GM03348 (cell line): ENCODE measurements around the gene UBAP1.
"Not testable (repeated sequence)": the region's sequence is repeated elsewhere in the genome, so short reads cannot be mapped to it uniquely, and the experiment has no call there.

ENCODE experiments used
- DNase-seq: peaks from one replicate; pipeline ENCODE4 v3.0.0; 2012; ENCODE audit warnings: low spot score

Gene UBAP1

DNA sequence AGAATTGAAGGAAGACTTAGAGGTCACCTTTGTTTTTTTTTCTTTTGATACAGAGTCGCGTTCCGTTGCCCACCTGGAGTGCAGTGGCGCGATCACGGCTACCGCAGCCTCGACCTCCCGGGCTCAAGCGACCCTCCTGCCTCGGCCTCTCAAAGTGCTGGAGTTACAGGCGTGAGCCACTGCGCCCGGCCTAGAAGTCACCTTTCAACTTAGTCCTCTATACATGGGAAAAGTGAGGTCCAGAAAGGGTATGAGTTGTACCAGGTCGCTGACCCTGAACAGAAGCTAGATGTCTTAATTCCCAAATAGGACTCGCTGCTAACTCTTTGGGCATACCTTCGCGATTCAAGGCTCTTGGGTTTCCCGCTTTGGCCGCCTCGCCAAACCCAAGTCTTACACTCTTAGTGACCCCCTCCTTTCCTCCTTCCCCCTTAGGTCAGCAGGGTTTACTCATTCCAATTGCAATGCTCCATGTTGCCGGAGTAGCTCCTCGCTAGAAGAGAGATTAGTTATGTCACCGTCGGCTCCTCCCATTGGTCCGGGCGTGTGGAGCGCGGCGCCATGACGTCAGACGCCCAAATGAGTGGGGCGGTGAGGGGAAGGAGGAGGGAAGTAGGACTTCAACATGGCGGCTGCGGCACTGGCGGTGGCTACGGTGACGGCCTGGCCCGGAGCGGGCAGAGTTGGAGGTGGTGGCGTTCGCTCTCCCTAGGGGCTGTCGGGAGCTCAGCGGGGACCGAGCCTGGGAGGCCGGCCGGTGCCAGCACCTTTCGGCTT lies at the start of gene UBAP1:
Gene UBAP1, plus strand, starts transcription at position 608 of the 777 bp plus-strand sequence. CDS start 41,872 bp downstream, outside the sequence.
- peak; percentile 97 for DNase-seq

DNA sequence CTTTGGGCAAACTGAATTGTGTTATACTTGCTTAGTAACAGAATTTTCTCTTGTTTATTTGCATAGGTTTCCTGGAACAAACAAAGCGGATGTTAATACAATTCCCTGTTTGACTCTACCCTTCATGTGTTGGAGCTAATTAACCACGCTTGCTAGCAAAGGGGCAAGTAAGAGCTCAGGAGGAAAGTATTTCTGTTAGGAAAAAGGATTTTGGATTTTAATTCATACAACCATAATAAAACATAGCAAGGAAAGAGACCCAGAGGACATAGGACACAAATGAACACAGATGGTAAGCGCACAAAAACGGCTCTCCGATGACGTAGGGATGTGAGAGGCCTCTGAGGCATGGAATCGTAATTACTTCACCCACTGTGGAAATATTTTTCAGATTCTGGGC lies 47.3 kb upstream of the UBAP1 start:
- DNase-seq = no peak

GRCh38 chr9:34133436-34133949 lies 45.4 kb upstream of the UBAP1 start:
- no peak for DNase-seq

GRCh38 chr9:34134521-34134920 lies 44.3 kb upstream of the UBAP1 start:
- no peak for DNase-seq

GRCh38 chr9:34138644-34139043 lies 40.2 kb upstream of the UBAP1 start:
- DNase-seq = not testable (repeated sequence)

GRCh38 chr9:34139477-34140146 lies 39.2 kb upstream of the UBAP1 start:
- DNase-seq = peak; percentile 86

DNA sequence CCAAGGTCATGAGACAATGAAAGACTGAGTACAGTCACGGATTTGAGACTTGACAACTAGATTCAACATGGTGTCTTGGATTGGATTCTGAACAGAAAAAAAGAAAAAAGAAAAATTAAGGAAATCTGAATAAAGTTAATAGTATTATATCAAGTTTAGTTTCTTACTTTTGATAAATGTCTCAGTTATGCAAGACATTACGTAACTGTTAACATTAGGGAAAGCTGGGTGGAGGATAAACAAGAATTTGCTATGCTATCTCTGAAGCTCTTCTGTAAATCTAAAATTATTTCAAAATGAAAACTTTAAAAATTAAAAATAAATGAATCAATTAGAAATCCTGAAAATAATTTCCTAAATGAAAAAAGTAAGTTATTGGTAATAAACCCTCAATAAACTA lies 38.0 kb upstream of the UBAP1 start:
- DNase-seq = no peak

GRCh38 chr9:34143116-34143515 lies 35.7 kb upstream of the UBAP1 start:
- DNase-seq = no peak

DNA sequence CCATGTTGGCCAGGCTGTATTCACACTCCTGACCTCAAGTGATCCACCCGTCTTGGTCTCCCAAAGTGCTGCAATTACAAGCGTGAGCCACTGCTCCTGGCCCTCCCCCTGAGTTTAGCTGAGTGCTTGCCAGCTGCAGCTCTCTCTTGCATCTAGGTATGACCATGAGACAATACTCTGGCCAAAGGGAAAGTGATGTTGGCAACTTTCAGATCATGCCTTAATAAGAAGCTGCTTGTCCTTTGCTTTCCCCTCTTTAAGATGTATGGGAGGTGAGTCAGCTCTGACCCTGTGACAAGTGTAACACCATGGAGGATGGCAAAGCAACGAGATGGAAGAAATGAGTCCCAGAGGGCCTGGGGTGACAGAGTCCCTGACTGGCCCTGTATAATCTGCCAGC lies 33.7 kb upstream of the UBAP1 start:
- DNase-seq = no peak

GRCh38 chr9:34151398-34151797 lies 27.4 kb upstream of the UBAP1 start:
- no peak for DNase-seq

- no peak for DNase-seq
These were observed 24.8 kb upstream of the UBAP1 start for GRCh38 chr9:34154057-34154456.

- no peak for DNase-seq
These were observed 21.5 kb upstream of the UBAP1 start for GRCh38 chr9:34157318-34157717.

- DNase-seq = no peak
These were observed 20.9 kb upstream of the UBAP1 start for GRCh38 chr9:34157898-34158297.

DNA sequence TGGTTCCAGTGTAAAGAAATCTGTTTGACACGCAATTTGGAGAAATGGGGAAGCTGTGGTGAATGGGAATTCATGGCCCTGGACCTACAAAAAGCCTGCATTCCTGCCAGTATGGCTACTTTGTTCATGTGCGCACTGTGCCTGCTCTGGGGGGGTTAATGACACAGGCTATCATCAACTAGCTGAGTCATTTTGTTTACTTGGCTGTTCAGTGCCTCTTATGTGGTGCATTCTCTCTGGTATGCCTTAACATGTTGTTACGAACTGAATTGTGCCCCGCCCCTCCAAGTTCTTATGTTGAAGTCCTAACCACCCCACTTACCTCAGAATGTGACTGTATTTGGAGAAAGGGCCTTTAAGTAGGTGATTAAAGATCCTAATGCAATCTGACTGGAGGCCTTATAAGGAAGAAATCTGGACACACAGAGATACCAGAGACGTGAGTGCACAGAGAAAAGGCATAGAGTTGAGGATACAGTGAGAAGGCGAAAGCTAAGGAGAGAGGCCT lies 20.4 kb upstream of the UBAP1 start:
- no peak for DNase-seq

GRCh38 chr9:34163434-34163833 lies 15.4 kb upstream of the UBAP1 start:
- DNase-seq = peak; percentile 24

GRCh38 chr9:34169125-34169524 lies 9.7 kb upstream of the UBAP1 start:
- DNase-seq = no peak

- DNase-seq = no peak
These were observed 8.4 kb upstream of the UBAP1 start for GRCh38 chr9:34170237-34170991.

DNA sequence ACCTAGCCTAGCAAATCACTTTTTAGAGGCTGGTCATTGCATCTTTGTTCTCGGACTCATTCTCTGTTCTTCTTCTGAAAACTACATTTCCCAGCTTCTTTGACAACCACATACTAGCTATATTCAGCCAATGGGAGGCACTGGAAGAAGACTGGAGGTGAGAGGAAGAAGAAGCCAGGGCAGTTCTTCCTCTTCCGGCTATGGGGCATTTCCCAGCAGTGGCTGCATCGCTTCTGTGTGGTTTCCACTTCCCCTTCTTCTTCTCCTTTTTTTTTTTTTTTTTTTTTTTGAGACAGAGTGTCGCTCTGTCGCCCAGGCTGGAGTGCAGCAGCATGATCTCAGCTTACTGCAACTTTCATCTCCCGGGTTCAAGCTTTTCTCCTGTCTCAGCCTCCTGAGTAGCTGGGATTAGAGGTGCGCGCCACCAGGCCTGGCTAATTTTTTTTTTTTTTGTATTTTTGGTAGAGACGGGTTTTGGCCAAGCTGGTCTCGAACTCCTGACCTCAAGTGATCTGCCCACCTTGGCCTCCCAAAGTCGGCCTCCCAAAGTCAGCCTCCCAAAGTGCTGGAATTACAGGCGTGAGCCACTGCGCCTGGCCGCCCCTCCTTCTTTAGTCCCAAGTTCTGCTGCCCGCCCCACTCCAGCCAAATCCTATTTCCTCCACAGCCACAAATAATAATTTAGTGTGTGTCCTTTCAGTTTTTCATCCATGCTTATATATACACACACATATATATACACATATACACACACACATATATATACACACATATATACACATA lies 6.9 kb upstream of the UBAP1 start:
- DNase-seq = no peak

GRCh38 chr9:34176089-34176488 lies 2.8 kb upstream of the UBAP1 start:
- DNase-seq = no peak

GRCh38 chr9:34177593-34178435 lies 1.0 kb upstream of the UBAP1 start:
- no peak for DNase-seq
